Measurements from ENCODE around the gene MT1E.

The MT1E gene

GRCh38 chr16:56643080-56643778, 17.6 kb downstream of the MT1E start:
- peak overlapping the region; percentile 42 for H2AFZ ChIP-seq (ENCODE audit: low read length)
- peaks cover 56% of the 10 kb centered on the region for H3K27me3 ChIP-seq (replicated peaks; ENCODE audit: insufficient read depth, low read length)
- H3K4me1 ChIP-seq (ENCODE audit: low read length): no peaks in the 10 kb centered on the region
- no peaks in the 10 kb centered on the region for H4K20me1 ChIP-seq (ENCODE audit: insufficient read depth, low read length)
- no peak overlapping the region for H3K9ac ChIP-seq (ENCODE audit: low read length)
- TF ChIP-seq EZH2phosphoT487 (IDR thresholded peaks at IDR 0.05; ENCODE audit: low read length) (no peak), CTCF (IDR thresholded peaks at IDR 0.05; ENCODE audit: low read length) (peak; percentile 36), EZH2 (optimal IDR thresholded peaks at IDR 0.05; ENCODE audit: low read depth, low read length) (no peak)
- peak; percentile 65 for DNase-seq
- H3K4me2 ChIP-seq (ENCODE audit: low read depth, low read length): peak overlapping the region; percentile 77
- H3K79me2 ChIP-seq (ENCODE audit: low read length): no peaks in the 10 kb centered on the region
- H3K9me3 ChIP-seq (replicated peaks; ENCODE audit: insufficient read depth, low read length): no peaks in the 10 kb centered on the region
- peak overlapping the region; percentile 32 for H3K4me3 ChIP-seq (ENCODE audit: low read length)
- no peak overlapping the region for H3K27ac ChIP-seq (ENCODE audit: low read length)
- no peaks in the 10 kb centered on the region for H3K36me3 ChIP-seq (replicated peaks; ENCODE audit: insufficient read depth, low read length)
- H3F3A ChIP-seq (ENCODE audit: insufficient read depth, low read length): no peaks in the 10 kb centered on the region
- H3K9me2 ChIP-seq (replicated peaks; ENCODE audit: insufficient read depth, low read length): no peaks in the 10 kb centered on the region

GRCh38 chr16:56643833-56644232, 18.3 kb downstream of the MT1E start:
- Histone ChIP-seq H3K4me2 (ENCODE audit: low read depth, low read length) (peak overlapping the region; percentile 77), H3K9me3 (replicated peaks; ENCODE audit: insufficient read depth, low read length) (no peaks in the 10 kb centered on the region), H3F3A (ENCODE audit: insufficient read depth, low read length) (no peaks in the 10 kb centered on the region), H4K20me1 (ENCODE audit: insufficient read depth, low read length) (no peaks in the 10 kb centered on the region), H3K36me3 (replicated peaks; ENCODE audit: insufficient read depth, low read length) (no peaks in the 10 kb centered on the region), H3K9ac (ENCODE audit: low read length) (no peak overlapping the region), H3K27ac (ENCODE audit: low read length) (no peak overlapping the region), H3K4me3 (ENCODE audit: low read length) (peak overlapping the region; percentile 32), H3K27me3 (replicated peaks; ENCODE audit: insufficient read depth, low read length) (peaks cover 52% of the 10 kb centered on the region), H2AFZ (ENCODE audit: low read length) (peak overlapping the region; percentile 42), H3K9me2 (replicated peaks; ENCODE audit: insufficient read depth, low read length) (no peaks in the 10 kb centered on the region), H3K79me2 (ENCODE audit: low read length) (no peaks in the 10 kb centered on the region), H3K4me1 (ENCODE audit: low read length) (no peaks in the 10 kb centered on the region)
- DNase-seq: no peak
- TF ChIP-seq EZH2phosphoT487 (IDR thresholded peaks at IDR 0.05; ENCODE audit: low read length): no peak
- no peak for TF ChIP-seq CTCF (IDR thresholded peaks at IDR 0.05; ENCODE audit: low read length)
- no peak for TF ChIP-seq EZH2 (optimal IDR thresholded peaks at IDR 0.05; ENCODE audit: low read depth, low read length)

- Histone ChIP-seq H3K27ac (ENCODE audit: low read length) (no peak overlapping the region), H3F3A (ENCODE audit: insufficient read depth, low read length) (no peaks in the 10 kb centered on the region), H2AFZ (ENCODE audit: low read length) (no peak overlapping the region), H3K27me3 (replicated peaks; ENCODE audit: insufficient read depth, low read length) (peaks cover 38% of the 10 kb centered on the region), H3K9ac (ENCODE audit: low read length) (no peak overlapping the region), H4K20me1 (ENCODE audit: insufficient read depth, low read length) (no peaks in the 10 kb centered on the region), H3K4me1 (ENCODE audit: low read length) (no peaks in the 10 kb centered on the region), H3K9me3 (replicated peaks; ENCODE audit: insufficient read depth, low read length) (no peaks in the 10 kb centered on the region), H3K79me2 (ENCODE audit: low read length) (no peaks in the 10 kb centered on the region), H3K36me3 (replicated peaks; ENCODE audit: insufficient read depth, low read length) (no peaks in the 10 kb centered on the region), H3K9me2 (replicated peaks; ENCODE audit: insufficient read depth, low read length) (no peaks in the 10 kb centered on the region), H3K4me2 (ENCODE audit: low read depth, low read length) (no peak overlapping the region), H3K4me3 (ENCODE audit: low read length) (no peak overlapping the region)
- no peak for TF ChIP-seq EZH2 (optimal IDR thresholded peaks at IDR 0.05; ENCODE audit: low read depth, low read length)
- no peak for TF ChIP-seq CTCF (IDR thresholded peaks at IDR 0.05; ENCODE audit: low read length)
- TF ChIP-seq EZH2phosphoT487 (IDR thresholded peaks at IDR 0.05; ENCODE audit: low read length): no peak
- DNase-seq: no peak
Measured at GRCh38 chr16:56645311-56645710, 19.7 kb downstream of the MT1E start.
